HG03469 (cell line): ENCODE data around the gene DPYD.

Experiments
- ATAC-seq: cut with Tn5 transposase; IDR thresholded peaks from one replicate; pipeline ENCODE4 v1.9.1; 2021; ENCODE audit warnings: mild to moderate bottlenecking, moderate library complexity, moderate number of reproducible peaks; ENCODE audit not compliant: unreplicated experiment

Gene DPYD

GRCh38 chr1:97920832-97921571 lies at the start of gene DPYD:
Gene DPYD (minus strand): TSS chr1:97921034. CDS start chr1:97920922, 112 bp downstream.
- peak; percentile 78 for ATAC-seq

DNA sequence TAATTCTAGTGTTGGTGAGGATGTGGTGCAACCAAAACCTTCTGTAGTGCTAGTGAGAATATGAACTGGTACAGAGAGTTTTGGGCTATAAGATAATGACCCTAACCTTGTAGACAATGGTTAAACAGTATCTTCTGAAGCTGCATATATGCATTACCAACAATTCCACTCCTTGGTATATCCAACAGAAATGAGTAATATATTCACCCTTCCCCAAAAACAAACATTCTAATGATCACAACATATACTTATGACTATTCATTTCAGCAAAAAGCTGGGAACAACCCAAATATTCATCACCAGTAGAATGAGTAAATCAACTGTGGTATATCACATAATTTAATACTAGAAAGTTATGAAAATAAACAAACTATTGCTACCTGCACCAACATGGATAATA lies 39.6 kb upstream of the DPYD start:
- no peak for ATAC-seq

- ATAC-seq, result no peak
These were observed 26.9 kb upstream of the DPYD start for GRCh38 chr1:97947695-97948094.

- no peak for ATAC-seq
These were observed 22.5 kb upstream of the DPYD start for GRCh38 chr1:97943354-97943753.

- no peak for ATAC-seq
These were observed 21.6 kb upstream of the DPYD start for GRCh38 chr1:97942161-97943123.

GRCh38 chr1:97938285-97938642 lies 17.4 kb upstream of the DPYD start:
- no peak for ATAC-seq

- no peak for ATAC-seq
These were observed 16.1 kb upstream of the DPYD start for GRCh38 chr1:97936976-97937375.

DNA sequence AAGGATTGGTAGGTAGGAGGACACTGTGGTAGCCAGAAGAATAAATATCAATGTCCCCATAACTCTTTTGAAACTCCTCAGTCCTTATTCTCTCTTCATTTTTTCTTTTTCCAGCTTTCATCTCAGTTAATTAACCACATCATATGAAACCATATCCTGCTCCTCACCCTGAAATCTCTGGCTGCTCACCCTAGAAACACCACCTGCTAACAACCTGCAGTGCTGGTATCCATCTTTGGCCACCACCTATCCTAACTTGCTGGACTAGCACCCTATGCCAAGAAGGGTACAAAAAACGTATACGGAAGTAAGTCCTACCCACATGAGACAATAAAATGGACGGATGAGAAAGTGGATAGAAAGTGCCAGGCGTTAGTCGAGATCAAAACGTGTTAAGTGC lies 13.7 kb upstream of the DPYD start:
- no peak for ATAC-seq

- no peak for ATAC-seq
These were observed 9.3 kb upstream of the DPYD start for GRCh38 chr1:97929874-97930851.

GRCh38 chr1:97926017-97926708 lies 5.3 kb upstream of the DPYD start:
- no peak for ATAC-seq

- no peak for ATAC-seq
These were observed 4.3 kb upstream of the DPYD start for GRCh38 chr1:97925151-97925550.

DNA sequence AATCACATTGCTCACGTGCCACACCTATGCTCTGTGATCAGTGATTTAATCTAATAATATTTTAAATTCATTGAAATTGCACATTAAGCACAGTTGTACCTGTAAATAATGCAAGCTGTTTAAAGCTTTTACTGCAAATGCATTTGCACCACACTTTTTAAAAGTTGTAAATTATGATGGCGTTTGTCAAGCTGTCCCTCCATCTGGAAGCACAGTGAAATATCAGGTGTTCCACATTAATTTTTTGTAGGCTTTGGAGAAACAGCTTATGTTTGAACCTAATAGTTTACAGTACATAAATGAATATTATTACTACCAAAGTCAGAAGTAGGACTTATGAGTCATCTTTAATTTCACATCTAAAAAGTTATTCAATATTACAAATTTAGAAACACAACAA lies 3.0 kb upstream of the DPYD start:
- no peak for ATAC-seq

- ATAC-seq, result peak; percentile 9
These were observed 480 bp downstream of the DPYD start for GRCh38 chr1:97920276-97920831.

DNA sequence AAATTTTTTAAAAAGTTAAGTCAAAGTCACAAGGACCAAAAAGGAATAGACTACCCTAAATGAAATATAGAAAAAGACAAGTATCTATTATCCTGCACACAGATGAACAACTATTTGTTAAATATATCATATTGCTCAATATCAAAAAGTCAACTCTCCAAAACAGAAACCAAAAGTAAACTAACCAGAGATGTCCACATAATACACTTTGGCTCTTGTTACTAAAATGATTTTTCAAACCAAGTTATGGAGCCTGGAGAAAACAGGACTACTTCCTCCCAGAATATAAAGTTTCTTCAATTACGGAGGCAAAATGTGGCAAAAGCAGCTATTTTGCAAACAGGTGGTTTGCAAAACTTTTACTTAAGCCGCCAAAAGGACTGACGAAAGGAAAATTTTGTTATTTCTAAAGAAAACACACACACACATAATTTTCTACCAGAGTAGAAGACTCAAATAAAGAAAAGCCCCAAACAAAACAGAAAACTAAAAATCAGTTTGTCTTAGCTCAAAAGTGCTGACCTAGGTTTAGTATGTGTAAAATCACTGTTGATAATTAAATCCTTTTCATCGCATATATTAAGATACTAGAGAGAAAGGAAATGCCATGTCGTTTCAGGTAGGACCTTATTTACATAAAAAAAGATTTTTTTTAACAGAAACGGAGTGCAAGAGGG lies 1.1 kb downstream of the DPYD start:
- ATAC-seq, result no peak

- ATAC-seq, result no peak
These were observed 1.9 kb downstream of the DPYD start for GRCh38 chr1:97918961-97919360.

- ATAC-seq, result no peak
These were observed 7.2 kb downstream of the DPYD start for GRCh38 chr1:97913506-97914139.

GRCh38 chr1:97911266-97912215 lies 9.3 kb downstream of the DPYD start:
- ATAC-seq, result no peak

DNA sequence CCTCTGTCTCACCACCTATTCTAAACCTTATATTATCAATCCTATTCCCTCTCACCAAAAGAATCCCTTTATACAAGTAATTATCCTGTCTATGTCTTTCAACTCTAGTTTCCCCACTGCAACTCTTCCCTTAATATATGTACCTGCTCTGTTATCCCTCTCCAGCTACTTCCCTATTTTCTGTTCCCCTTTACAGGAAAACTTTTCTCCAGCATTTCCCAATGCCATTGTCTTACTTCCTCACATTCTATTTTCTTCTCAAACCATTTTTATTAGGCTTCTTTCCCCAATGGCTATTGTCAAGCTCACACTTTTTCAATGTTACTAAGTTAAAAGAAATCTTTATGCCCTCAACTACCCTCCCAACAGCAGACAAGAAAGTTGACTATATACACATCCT lies 11.6 kb downstream of the DPYD start:
- ATAC-seq, result no peak
